Stimulated activated CD4-positive, alpha-beta T cell treated with anti-CD3 and anti-CD28 coated beads, Interleukin-4, amount 100 ng/mL, for 48 hours (primary cell): Measurements from ENCODE around the gene SLC25A42.
"Not testable (repeated sequence)": the region's sequence is repeated elsewhere in the genome, so short reads cannot be mapped to it uniquely, and the experiment has no call there.

ENCODE experiments used
- DNase-seq, 2 donors: peaks; one replicate each; pipeline ENCODE4 v3.0.0-alpha.2; 2020; ENCODE audit warnings: low read depth in 2 of 2

The SLC25A42 gene

GRCh38 chr19:19068659-19069654 lies 5.2 kb downstream of the SLC25A42 start:
- no peak for DNase-seq

GRCh38 chr19:19071897-19072296 lies 8.1 kb downstream of the SLC25A42 start:
- no peak for DNase-seq

GRCh38 chr19:19074196-19074882 lies 10.5 kb downstream of the SLC25A42 start:
- no peak for DNase-seq

- DNase-seq, result no peak
Measured at GRCh38 chr19:19075126-19075525, 11.3 kb downstream of the SLC25A42 start.

GRCh38 chr19:19076476-19076875 lies 12.7 kb downstream of the SLC25A42 start:
- DNase-seq, result no peak

- no peak for DNase-seq
Measured at GRCh38 chr19:19077103-19077502, 13.3 kb downstream of the SLC25A42 start.

- DNase-seq, result no peak
Measured at GRCh38 chr19:19078801-19079200, 15.0 kb downstream of the SLC25A42 start.

- DNase-seq, result no peak
Measured at GRCh38 chr19:19079571-19079970, 15.8 kb downstream of the SLC25A42 start.

- DNase-seq, result no peak
Measured at GRCh38 chr19:19081642-19082151, 17.9 kb downstream of the SLC25A42 start.

- DNase-seq, result no peak
Measured at GRCh38 chr19:19083413-19084178, 19.8 kb downstream of the SLC25A42 start.

- DNase-seq, result no peak
Measured at GRCh38 chr19:19087676-19088075, 23.9 kb downstream of the SLC25A42 start.

- no peak for DNase-seq
Measured at GRCh38 chr19:19094513-19094912, 30.7 kb downstream of the SLC25A42 start.

- DNase-seq, result no peak
Measured at GRCh38 chr19:19095691-19096090, 31.9 kb downstream of the SLC25A42 start.

- DNase-seq, result no peak
Measured at GRCh38 chr19:19096641-19097627, 33.1 kb downstream of the SLC25A42 start.

- no peak for DNase-seq
Measured at GRCh38 chr19:19098084-19098702, 34.4 kb downstream of the SLC25A42 start.

GRCh38 chr19:19098703-19099632 lies 35.2 kb downstream of the SLC25A42 start:
- DNase-seq, result no peak

- DNase-seq, result no peak
Measured at GRCh38 chr19:19101540-19101939, 37.7 kb downstream of the SLC25A42 start.

GRCh38 chr19:19102566-19102965 lies 38.8 kb downstream of the SLC25A42 start:
- not testable (repeated sequence) for DNase-seq

GRCh38 chr19:19103167-19103566 lies 39.4 kb downstream of the SLC25A42 start:
- no peak for DNase-seq
